ENCODE measurements around the gene ZNF732. TPM values are rescaled to one million over a fixed set of nuclear protein-coding genes. Genes with fewer than 3 reads are reported as not detected.
"Not testable (repeated sequence)": the region's sequence is repeated elsewhere in the genome, so short reads cannot be mapped to it uniquely, and the experiment has no call there.

ZNF732 gene
- total and polyA plus RNA-seq, 4 donors, result 0.95 to 2.5 (median 1.3) TPM

DNA sequence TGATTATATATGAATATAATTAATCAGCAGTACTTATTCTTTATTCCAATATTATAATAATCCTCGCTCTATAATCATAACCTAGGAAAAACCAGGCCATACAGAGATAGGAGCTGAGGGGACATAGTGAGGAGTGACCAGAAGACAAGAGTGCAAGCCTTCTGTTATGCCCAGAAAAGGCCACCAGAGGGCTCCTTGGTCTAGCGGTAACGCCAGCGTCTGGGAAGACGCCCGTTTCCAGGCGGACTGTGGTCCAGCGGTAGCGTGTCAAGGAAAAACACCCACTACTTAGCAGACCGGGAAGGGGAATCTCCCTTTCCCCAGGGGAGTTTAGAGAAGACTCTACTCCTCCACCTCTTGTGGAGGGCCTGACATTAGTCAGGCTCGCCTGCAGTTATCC is 46.0 kb downstream of the ZNF732 start:
- not testable (repeated sequence) for H3K27ac ChIP-seq (ENCODE audit: low read depth, low read length); H3K27me3 ChIP-seq (ENCODE audit: control insufficient read depth, insufficient read depth, low read length); DNase-seq (ENCODE audit: low read depth in 4 of 6, low spot score in 6 of 6); H3K36me3 ChIP-seq (ENCODE audit: control insufficient read depth, insufficient read depth, low read length); H3K4me1 ChIP-seq (ENCODE audit: control insufficient read depth, insufficient read depth, low read length); H3K4me3 ChIP-seq (ENCODE audit: low read depth, low read length)
- WGBS (ENCODE audit: insufficient coverage), result 75% methylated on average over 7 of the region's 11 CpGs
- peaks cover 19% of the 10 kb centered on the region for H3K9me3 ChIP-seq (ENCODE audit: control insufficient read depth, insufficient read depth, low read length)

DNA sequence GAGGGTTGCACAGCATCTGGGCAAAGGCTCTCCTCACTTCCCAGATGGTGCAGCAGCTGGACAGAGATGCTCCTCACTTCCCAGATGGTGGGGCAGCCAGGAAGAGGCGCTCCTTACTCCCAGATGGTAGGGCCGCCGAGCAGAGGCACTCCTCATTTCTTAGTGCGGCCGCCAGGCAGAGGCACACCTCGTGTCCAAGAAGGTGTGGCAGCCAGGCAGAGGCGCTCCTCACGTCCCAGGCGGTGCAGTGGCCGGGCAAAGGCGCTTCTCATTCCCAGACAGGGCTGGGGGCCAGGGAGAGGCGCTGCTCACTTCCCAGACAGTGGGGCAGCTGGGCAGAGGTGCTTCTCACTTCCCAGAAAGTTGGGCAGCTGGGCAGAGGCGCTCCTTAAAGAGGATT is 48.8 kb downstream of the ZNF732 start:
- Histone ChIP-seq H3K27me3 (ENCODE audit: control insufficient read depth, insufficient read depth, low read length) (no peaks in the 10 kb centered on the region), H3K4me1 (ENCODE audit: control insufficient read depth, insufficient read depth, low read length) (no peaks in the 10 kb centered on the region), H3K9me3 (ENCODE audit: control insufficient read depth, insufficient read depth, low read length) (peaks cover 31% of the 10 kb centered on the region), H3K36me3 (ENCODE audit: control insufficient read depth, insufficient read depth, low read length) (peaks cover 3% of the 10 kb centered on the region), H3K4me3 (ENCODE audit: low read depth, low read length) (no peak overlapping the region), H3K27ac (ENCODE audit: low read depth, low read length) (no peak overlapping the region)
- 91% methylated on average over 11 of the region's 13 CpGs for WGBS (ENCODE audit: insufficient coverage)
- no peak for DNase-seq (ENCODE audit: low read depth in 4 of 6, low spot score in 6 of 6)

DNA sequence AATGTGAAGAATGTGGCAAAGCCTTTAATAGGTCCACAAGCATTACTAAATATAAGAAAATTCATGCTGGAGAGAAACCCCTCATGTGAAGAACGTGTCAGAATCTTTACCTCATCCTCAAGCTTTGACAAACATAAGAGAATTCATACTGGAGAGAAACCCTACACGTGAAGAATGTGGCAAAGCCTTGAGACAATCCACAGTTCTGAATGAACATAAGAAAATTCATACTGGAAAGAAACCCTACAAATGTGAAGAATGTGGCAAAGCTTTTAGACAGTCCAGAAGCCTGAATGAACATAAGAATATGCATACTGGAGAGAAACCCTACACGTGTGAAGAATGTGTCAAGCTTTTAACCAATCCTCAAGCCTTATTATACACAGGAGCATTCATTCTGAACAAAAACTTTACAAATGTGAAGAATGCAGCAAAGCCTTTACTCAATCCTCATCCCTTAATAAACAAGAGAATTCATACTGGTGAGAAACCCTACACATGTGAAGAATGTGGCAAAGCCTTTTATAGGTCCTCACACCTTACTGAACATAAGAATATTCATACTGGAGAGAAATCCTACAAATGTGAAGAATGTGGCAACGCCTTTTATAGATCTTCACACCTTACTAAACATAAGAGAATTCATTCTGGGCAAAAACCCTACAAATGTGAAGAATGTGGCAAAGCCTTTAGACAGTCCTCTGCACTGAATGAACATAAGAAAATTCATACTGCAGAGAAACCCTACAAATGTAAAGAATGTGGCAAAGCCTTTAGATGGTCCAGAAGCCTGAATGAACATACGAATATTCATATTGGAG is 51.1 kb downstream of the ZNF732 start:
- Histone ChIP-seq H3K27me3 (ENCODE audit: control insufficient read depth, insufficient read depth, low read length) (no peaks in the 10 kb centered on the region), H3K36me3 (ENCODE audit: control insufficient read depth, insufficient read depth, low read length) (peaks cover 3% of the 10 kb centered on the region), H3K4me3 (ENCODE audit: low read depth, low read length) (no peak overlapping the region), H3K4me1 (ENCODE audit: control insufficient read depth, insufficient read depth, low read length) (no peaks in the 10 kb centered on the region), H3K27ac (ENCODE audit: low read depth, low read length) (no peak overlapping the region), H3K9me3 (ENCODE audit: control insufficient read depth, insufficient read depth, low read length) (peaks cover 24% of the 10 kb centered on the region)
- no peak for DNase-seq (ENCODE audit: low read depth in 4 of 6, low spot score in 6 of 6)
- 100% methylated on average over 1 of the region's 5 CpGs for WGBS (ENCODE audit: insufficient coverage)

DNA sequence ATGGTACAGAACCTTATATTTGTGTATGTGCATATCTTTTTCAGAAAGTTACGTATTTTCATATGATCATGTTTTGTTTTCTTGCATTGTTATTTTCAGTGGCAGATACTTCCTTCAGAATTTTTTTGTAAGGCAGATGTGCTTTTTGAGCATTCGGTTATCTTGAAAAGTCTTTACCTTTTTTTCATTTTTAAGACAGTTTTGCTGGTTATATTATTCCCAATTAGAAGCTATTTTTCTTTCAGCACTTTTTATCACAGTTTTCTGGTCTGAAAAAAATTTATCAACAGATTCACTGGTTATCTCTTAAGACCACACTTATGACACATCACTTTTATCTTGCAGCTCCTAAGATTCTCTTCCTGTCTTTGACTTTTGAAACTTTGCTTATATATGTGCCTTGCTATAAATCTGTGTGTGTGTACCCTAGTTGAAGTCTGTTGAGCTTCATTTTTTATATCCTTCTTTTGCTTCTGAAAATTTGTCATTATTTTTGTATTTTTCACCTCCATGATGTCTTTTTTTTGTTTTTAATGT is 53.1 kb downstream of the ZNF732 start:
- peaks cover 22% of the 10 kb centered on the region for H3K9me3 ChIP-seq (ENCODE audit: control insufficient read depth, insufficient read depth, low read length)
- WGBS (ENCODE audit: insufficient coverage), result no CpG with 5 or more reads among the region's 2 CpGs
- H3K27me3 ChIP-seq (ENCODE audit: control insufficient read depth, insufficient read depth, low read length), result no peaks in the 10 kb centered on the region
- no peak overlapping the region for H3K4me3 ChIP-seq (ENCODE audit: low read depth, low read length)
- no peak for DNase-seq (ENCODE audit: low read depth in 4 of 6, low spot score in 6 of 6)
- no peak overlapping the region for H3K27ac ChIP-seq (ENCODE audit: low read depth, low read length)
- peaks cover 3% of the 10 kb centered on the region for H3K36me3 ChIP-seq (ENCODE audit: control insufficient read depth, insufficient read depth, low read length)
- H3K4me1 ChIP-seq (ENCODE audit: control insufficient read depth, insufficient read depth, low read length), result no peaks in the 10 kb centered on the region

DNA sequence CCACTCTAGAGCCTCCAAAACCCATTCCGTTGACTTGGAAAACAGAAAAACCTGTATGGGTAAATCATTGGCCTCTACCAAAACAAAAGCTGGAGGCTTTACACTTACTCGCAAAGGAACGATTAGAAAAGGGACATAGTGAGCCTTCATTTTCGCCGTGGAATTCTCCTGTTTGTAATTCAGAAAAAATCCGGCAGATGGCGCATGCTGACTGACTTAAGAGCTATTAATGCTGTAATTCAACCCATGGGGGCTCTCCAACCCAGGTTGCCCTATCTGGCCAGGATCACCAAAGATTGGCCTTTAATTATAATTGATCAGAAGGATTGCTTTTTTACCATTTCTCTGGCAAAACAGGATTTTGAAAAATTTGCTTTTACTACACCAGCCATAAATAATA is 60.8 kb downstream of the ZNF732 start:
- Histone ChIP-seq H3K4me3 (ENCODE audit: low read depth, low read length) (no peak overlapping the region), H3K4me1 (ENCODE audit: control insufficient read depth, insufficient read depth, low read length) (peaks cover 3% of the 10 kb centered on the region), H3K9me3 (ENCODE audit: control insufficient read depth, insufficient read depth, low read length) (no peaks in the 10 kb centered on the region), H3K36me3 (ENCODE audit: control insufficient read depth, insufficient read depth, low read length) (no peaks in the 10 kb centered on the region), H3K27me3 (ENCODE audit: control insufficient read depth, insufficient read depth, low read length) (no peaks in the 10 kb centered on the region), H3K27ac (ENCODE audit: low read depth, low read length) (no peak overlapping the region)
- 49% methylated on average over 7 of the region's 7 CpGs for WGBS (ENCODE audit: insufficient coverage)
- peak in 3 of 6 donors; percentile 3 to 33 (median 14) for DNase-seq (ENCODE audit: low read depth in 4 of 6, low spot score in 6 of 6)

DNA sequence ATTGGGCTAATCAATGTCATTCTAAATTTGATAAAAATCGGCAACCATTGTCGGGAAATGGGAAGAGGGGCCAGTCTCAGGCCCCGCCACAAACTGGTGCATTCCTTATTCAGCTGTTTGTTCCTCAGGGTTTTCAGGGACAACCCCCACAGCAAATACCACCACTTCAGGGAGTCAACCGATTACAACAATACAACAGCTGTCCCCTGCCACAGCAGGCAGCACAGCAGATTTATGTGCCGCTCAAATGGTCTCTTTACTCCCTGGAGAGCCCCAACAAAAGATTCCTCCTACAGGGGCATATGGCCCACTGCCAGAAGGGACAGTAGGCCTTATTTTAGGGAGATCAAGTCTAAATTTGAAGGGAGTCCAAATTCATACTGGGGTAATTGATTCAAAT is 61.8 kb downstream of the ZNF732 start:
- H3K36me3 ChIP-seq (ENCODE audit: control insufficient read depth, insufficient read depth, low read length), result no peaks in the 10 kb centered on the region
- H3K4me1 ChIP-seq (ENCODE audit: control insufficient read depth, insufficient read depth, low read length), result peaks cover 3% of the 10 kb centered on the region
- 57% methylated on average over 4 of the region's 5 CpGs for WGBS (ENCODE audit: insufficient coverage)
- no peaks in the 10 kb centered on the region for H3K27me3 ChIP-seq (ENCODE audit: control insufficient read depth, insufficient read depth, low read length)
- H3K4me3 ChIP-seq (ENCODE audit: low read depth, low read length), result no peak overlapping the region
- DNase-seq (ENCODE audit: low read depth in 4 of 6, low spot score in 6 of 6), result no peak
- H3K27ac ChIP-seq (ENCODE audit: low read depth, low read length), result no peak overlapping the region
- no peaks in the 10 kb centered on the region for H3K9me3 ChIP-seq (ENCODE audit: control insufficient read depth, insufficient read depth, low read length)

DNA sequence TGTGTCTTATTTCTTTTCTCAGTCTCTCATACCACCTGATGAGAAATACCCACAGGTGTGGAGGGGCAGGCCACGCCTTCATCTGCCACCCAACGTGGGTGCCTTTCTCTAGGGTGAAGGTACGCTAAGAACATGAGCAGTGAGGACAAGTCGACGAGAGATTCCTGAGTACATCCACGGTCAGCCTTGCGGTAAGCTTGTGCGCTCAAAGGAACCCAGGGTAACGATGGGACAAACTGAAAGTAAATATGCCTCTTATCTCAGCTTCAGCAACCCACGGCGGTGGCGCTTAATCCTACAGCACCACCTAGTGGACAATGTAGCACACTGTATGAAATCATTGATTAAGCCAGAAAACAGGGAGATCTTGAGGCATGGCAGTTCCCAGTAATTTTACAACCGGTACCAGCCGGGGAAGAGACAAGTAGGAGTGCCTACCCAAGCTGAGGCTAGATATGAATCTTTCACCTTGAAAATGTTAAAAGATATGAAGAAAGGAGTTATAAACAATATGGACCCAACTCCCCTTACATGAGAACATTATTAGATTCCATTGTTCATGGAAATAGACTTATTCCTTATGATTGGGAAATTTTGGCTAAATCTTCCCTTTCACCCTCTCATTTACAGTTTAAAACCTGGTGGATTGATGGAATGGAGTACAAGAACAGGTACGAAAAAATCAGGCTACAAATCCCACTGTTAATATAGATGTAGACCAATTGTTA is 63.0 kb downstream of the ZNF732 start:
- H3K9me3 ChIP-seq (ENCODE audit: control insufficient read depth, insufficient read depth, low read length), result peaks cover 2% of the 10 kb centered on the region
- WGBS (ENCODE audit: insufficient coverage), result 37% methylated on average over 12 of the region's 15 CpGs
- no peak overlapping the region for H3K27ac ChIP-seq (ENCODE audit: low read depth, low read length)
- H3K4me3 ChIP-seq (ENCODE audit: low read depth, low read length), result no peak overlapping the region
- H3K4me1 ChIP-seq (ENCODE audit: control insufficient read depth, insufficient read depth, low read length), result peaks cover 3% of the 10 kb centered on the region
- no peaks in the 10 kb centered on the region for H3K27me3 ChIP-seq (ENCODE audit: control insufficient read depth, insufficient read depth, low read length)
- DNase-seq (ENCODE audit: low read depth in 4 of 6, low spot score in 6 of 6), result peak in 4 of 6 donors; percentile 2 to 58 (median 13)
- H3K36me3 ChIP-seq (ENCODE audit: control insufficient read depth, insufficient read depth, low read length), result no peaks in the 10 kb centered on the region

DNA sequence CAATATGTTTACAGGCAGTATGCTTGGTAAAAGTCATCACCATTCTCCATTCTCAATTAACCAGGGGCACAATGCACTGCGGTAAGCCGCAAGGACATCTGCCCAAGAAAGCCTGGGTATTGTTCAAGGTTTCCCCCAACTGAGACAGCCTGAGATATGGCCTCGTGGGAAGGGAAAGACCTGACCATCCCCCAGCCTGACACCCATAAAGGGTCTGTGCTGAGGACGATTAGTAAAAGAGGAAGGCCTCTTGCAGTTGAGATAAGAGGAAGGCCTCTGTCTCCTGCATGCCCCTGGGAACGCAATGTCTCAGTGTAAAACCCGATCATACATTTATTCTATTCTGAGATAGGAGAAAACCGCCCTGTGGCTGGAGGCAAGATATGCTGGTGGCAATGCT is 63.9 kb downstream of the ZNF732 start:
- not testable (repeated sequence) for H3K4me3 ChIP-seq (ENCODE audit: low read depth, low read length); H3K27me3 ChIP-seq (ENCODE audit: control insufficient read depth, insufficient read depth, low read length); H3K4me1 ChIP-seq (ENCODE audit: control insufficient read depth, insufficient read depth, low read length); H3K9me3 ChIP-seq (ENCODE audit: control insufficient read depth, insufficient read depth, low read length); DNase-seq (ENCODE audit: low read depth in 4 of 6, low spot score in 6 of 6); H3K36me3 ChIP-seq (ENCODE audit: control insufficient read depth, insufficient read depth, low read length); H3K27ac ChIP-seq (ENCODE audit: low read depth, low read length)
- no CpG with 5 or more reads among the region's 7 CpGs for WGBS (ENCODE audit: insufficient coverage)

DNA sequence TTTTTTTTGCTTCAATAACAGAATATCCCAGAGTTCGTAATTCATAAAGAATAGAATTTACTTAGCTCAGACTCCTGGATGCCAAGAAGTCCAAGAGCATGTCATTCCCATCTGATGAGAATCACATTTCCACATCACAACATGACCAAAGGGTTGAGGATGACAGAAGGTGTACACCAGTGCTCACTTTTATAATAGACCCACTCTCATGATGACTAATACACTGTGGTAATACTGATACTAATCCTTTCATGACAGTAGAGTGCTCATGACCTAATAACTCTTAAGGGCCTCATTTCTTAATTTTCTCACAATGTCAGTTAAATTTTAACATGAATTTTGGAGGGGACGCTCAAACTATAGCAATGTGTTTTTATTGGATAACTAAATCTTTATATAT is 69.2 kb downstream of the ZNF732 start:
- H3K4me3 ChIP-seq (ENCODE audit: low read depth, low read length), result no peak overlapping the region
- peaks cover 2% of the 10 kb centered on the region for H3K9me3 ChIP-seq (ENCODE audit: control insufficient read depth, insufficient read depth, low read length)
- DNase-seq (ENCODE audit: low read depth in 4 of 6, low spot score in 6 of 6), result no peak
- WGBS (ENCODE audit: insufficient coverage), result no CpG with 5 or more reads among the region's 2 CpGs
- H3K27me3 ChIP-seq (ENCODE audit: control insufficient read depth, insufficient read depth, low read length), result no peaks in the 10 kb centered on the region
- no peak overlapping the region for H3K27ac ChIP-seq (ENCODE audit: low read depth, low read length)
- no peaks in the 10 kb centered on the region for H3K4me1 ChIP-seq (ENCODE audit: control insufficient read depth, insufficient read depth, low read length)
- H3K36me3 ChIP-seq (ENCODE audit: control insufficient read depth, insufficient read depth, low read length), result no peaks in the 10 kb centered on the region
